ENCODE data around the gene RELL1. TPM values are rescaled to one million over a fixed set of nuclear protein-coding genes. Genes with fewer than 3 reads are reported as not detected.

Gene RELL1
- polyA plus RNA-seq, 1 of the 3 experiments (the other 2 are of a cell fraction), result 4.5 TPM

DNA sequence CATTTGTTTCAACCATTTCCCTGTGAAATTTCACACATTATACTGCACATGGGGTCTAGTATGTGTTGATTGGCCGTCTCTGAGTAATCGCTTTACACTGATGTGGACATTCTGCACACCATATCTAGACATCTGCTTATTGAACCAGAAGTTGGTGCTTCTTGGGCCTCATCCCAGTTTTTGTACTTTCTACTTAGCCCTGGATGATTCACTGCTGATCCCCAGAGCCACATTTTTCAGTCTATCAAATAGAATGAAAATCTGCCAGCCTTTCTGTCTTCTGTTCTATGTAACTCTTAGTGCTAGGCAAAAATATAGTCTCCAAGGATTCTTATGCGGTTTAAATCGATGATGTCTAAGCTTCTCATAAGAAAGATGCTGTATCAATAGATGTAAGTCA lies 40.5 kb upstream of the RELL1 start (continued):
- TF ChIP-seq FOXM1 (IDR thresholded peaks at IDR 0.05; ENCODE audit: low read depth) (no peak), GATA2 (CRISPR knock-in tag; IDR thresholded peaks at IDR 0.05) (no peak)
- TF ChIP-seq, protein P1, sequence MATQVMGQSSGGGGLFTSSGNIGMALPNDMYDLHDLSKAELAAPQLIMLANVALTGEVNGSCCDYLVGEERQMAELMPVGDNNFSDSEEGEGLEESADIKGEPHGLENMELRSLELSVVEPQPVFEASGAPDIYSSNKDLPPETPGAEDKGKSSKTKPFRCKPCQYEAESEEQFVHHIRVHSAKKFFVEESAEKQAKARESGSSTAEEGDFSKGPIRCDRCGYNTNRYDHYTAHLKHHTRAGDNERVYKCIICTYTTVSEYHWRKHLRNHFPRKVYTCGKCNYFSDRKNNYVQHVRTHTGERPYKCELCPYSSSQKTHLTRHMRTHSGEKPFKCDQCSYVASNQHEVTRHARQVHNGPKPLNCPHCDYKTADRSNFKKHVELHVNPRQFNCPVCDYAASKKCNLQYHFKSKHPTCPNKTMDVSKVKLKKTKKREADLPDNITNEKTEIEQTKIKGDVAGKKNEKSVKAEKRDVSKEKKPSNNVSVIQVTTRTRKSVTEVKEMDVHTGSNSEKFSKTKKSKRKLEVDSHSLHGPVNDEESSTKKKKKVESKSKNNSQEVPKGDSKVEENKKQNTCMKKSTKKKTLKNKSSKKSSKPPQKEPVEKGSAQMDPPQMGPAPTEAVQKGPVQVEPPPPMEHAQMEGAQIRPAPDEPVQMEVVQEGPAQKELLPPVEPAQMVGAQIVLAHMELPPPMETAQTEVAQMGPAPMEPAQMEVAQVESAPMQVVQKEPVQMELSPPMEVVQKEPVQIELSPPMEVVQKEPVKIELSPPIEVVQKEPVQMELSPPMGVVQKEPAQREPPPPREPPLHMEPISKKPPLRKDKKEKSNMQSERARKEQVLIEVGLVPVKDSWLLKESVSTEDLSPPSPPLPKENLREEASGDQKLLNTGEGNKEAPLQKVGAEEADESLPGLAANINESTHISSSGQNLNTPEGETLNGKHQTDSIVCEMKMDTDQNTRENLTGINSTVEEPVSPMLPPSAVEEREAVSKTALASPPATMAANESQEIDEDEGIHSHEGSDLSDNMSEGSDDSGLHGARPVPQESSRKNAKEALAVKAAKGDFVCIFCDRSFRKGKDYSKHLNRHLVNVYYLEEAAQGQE (IDR thresholded peaks at IDR 0.05; ENCODE audit: low read depth, low read length), result no peak
- TF ChIP-seq, protein P2, sequence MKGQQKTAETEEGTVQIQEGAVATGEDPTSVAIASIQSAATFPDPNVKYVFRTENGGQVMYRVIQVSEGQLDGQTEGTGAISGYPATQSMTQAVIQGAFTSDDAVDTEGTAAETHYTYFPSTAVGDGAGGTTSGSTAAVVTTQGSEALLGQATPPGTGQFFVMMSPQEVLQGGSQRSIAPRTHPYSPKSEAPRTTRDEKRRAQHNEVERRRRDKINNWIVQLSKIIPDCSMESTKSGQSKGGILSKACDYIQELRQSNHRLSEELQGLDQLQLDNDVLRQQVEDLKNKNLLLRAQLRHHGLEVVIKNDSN (IDR thresholded peaks at IDR 0.05; ENCODE audit: borderline replicate concordance, low read depth), result no peak

DNA sequence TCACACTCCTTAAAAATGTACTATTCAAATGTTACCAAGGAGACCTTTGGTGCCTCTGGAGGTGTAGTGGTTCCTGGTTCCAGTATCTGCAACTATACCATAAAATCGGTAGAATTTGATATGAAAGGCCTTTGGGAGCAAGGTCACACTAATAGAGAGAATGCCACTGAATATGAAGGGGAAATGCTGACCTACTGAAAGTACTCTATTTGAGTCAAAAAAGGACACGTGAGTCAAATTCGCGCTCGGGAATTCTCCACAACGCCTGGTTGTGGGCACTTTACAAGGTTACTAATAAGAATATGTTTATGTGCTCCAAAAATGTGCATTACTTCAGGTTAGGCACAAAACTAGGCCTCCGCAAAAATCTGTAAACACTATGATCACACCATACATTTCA lies 39.5 kb upstream of the RELL1 start:
- Histone ChIP-seq H3K4me3 (ENCODE audit: low read depth in 2 of 2, low read length in 1 of 2) (no peak overlapping the region), H3K9me3 (no peaks in the 10 kb centered on the region), H3K27ac (ENCODE audit: low read depth in 2 of 2, low read length in 1 of 2) (no peak overlapping the region), H3K9me2 (no peaks in the 10 kb centered on the region), H3K27me3 (ENCODE audit: insufficient read depth) (no peaks in the 10 kb centered on the region), H3K9ac (no peak overlapping the region), H4K20me1 (ENCODE audit: insufficient read depth) (no peaks in the 10 kb centered on the region), H3K36me3 (replicated peaks in 1 of 2; ENCODE audit: control insufficient read depth in 1 of 2, insufficient read depth in 2 of 2, low read length in 1 of 2) (no peaks in the 10 kb centered on the region), H2AFZ (ENCODE audit: low read depth) (no peak overlapping the region), H3K4me1 (ENCODE audit: control insufficient read depth in 1 of 2, insufficient read depth in 2 of 2, low read depth in 1 of 2, low read length in 1 of 2) (no peaks in the 10 kb centered on the region), H3F3A (replicated peaks; ENCODE audit: insufficient read depth) (peaks cover 5% of the 10 kb centered on the region), H3K4me2 (no peak overlapping the region), H3K79me2 (ENCODE audit: insufficient read depth) (no peaks in the 10 kb centered on the region)
- CTCF ChIA-PET, result no interaction called here
- TF ChIP-seq FOXJ3 (CRISPR knock-in tag; IDR thresholded peaks at IDR 0.05) (no peak), POLR2AphosphoS5 (IDR thresholded peaks at IDR 0.05; ENCODE audit: low read depth, low read length) (no peak), RCOR1 (IDR thresholded peaks at IDR 0.05; ENCODE audit: low read length) (no peak), NRF1 (IDR thresholded peaks at IDR 0.05; ENCODE audit: low read depth, low read length) (no peak), RXRA (IDR thresholded peaks at IDR 0.05; ENCODE audit: borderline replicate concordance, low read depth) (no peak), EP300 (IDR thresholded peaks at IDR 0.05; ENCODE audit: borderline replicate concordance in 1 of 2, low read depth in 1 of 2, low read length in 1 of 2) (no peak)
- TF ChIP-seq, protein P3, sequence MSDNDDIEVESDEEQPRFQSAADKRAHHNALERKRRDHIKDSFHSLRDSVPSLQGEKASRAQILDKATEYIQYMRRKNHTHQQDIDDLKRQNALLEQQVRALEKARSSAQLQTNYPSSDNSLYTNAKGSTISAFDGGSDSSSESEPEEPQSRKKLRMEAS (IDR thresholded peaks at IDR 0.05; ENCODE audit: low read depth), result no peak
- TF ChIP-seq, protein P4, sequence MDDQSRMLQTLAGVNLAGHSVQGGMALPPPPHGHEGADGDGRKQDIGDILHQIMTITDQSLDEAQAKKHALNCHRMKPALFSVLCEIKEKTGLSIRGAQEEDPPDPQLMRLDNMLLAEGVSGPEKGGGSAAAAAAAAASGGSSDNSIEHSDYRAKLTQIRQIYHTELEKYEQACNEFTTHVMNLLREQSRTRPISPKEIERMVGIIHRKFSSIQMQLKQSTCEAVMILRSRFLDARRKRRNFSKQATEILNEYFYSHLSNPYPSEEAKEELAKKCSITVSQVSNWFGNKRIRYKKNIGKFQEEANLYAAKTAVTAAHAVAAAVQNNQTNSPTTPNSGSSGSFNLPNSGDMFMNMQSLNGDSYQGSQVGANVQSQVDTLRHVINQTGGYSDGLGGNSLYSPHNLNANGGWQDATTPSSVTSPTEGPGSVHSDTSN (IDR thresholded peaks at IDR 0.05), result no peak
- 85% methylated on average over 7 of the region's 7 CpGs for WGBS (ENCODE audit: low lambda C conversion rate)
- no peak for DNase-seq
- POLR2A ChIA-PET, result no interaction called here
